Kidney epithelial cell (primary cell): ENCODE measurements around the gene SLC4A2. TPM values are rescaled to one million over a fixed set of nuclear protein-coding genes. Genes with fewer than 3 reads are reported as not detected.

ENCODE experiments used
- DNase-seq: peaks from one replicate; pipeline ENCODE4 v3.0.0-alpha.2; 2010; ENCODE audit warnings: low read depth
- H3K27me3 ChIP-seq: 2 replicates; pipeline ENCODE4 v1.6.0; 2011; ENCODE audit warnings: low read length; ENCODE audit not compliant: control insufficient read depth, insufficient read depth
- H3K36me3 ChIP-seq: 2 replicates; pipeline ENCODE4 v1.5.1; 2011; ENCODE audit warnings: low read length; ENCODE audit not compliant: control insufficient read depth, insufficient read depth
- H3K4me3 ChIP-seq: 2 replicates; pipeline ENCODE4 v1.5.1; 2011; ENCODE audit warnings: low read depth, mild to moderate bottlenecking, control low read depth, low read length
- CTCF ChIP-seq: IDR thresholded peaks from 2 replicates; pipeline ENCODE4 v1.5.1; 2011; ENCODE audit warnings: mild to moderate bottlenecking, moderate library complexity, low read length, control low read depth, inconsistent platforms; ENCODE audit not compliant: insufficient read depth, poor library complexity, severe bottlenecking
- total RNA-seq: library from RNA; depleted of rRNA; stranded (reverse); fragments of >200 nt; gene quantifications from 2 replicates; pipeline ENCODE4 v1.2.3, GENCODE V29; 2015

The SLC4A2 gene
- total RNA-seq, 1 donor from 2014 or later, result 166 TPM

- Histone ChIP-seq H3K27me3 (no peaks in the 10 kb centered on the region), H3K36me3 (peaks cover 1% of the 10 kb centered on the region), H3K4me3 (no peak overlapping the region)
- no peak for DNase-seq
- no peak for TF ChIP-seq CTCF
These were observed 31.6 kb downstream of the SLC4A2 start for GRCh38 chr7:151091003-151091402.

GRCh38 chr7:151091431-151091830, 32.0 kb downstream of the SLC4A2 start:
- TF ChIP-seq CTCF, result peak; percentile 64
- DNase-seq, result no peak
- H3K36me3 ChIP-seq, result peaks cover 1% of the 10 kb centered on the region
- no peaks in the 10 kb centered on the region for H3K27me3 ChIP-seq
- H3K4me3 ChIP-seq, result no peak overlapping the region

- DNase-seq, result no peak
- Histone ChIP-seq H3K4me3 (no peak overlapping the region), H3K36me3 (peaks cover 1% of the 10 kb centered on the region), H3K27me3 (no peaks in the 10 kb centered on the region)
- TF ChIP-seq CTCF, result no peak
These were observed 32.6 kb downstream of the SLC4A2 start for GRCh38 chr7:151091988-151092387.

GRCh38 chr7:151093748-151094147, 34.4 kb downstream of the SLC4A2 start:
- H3K4me3 ChIP-seq, result no peak overlapping the region
- no peaks in the 10 kb centered on the region for H3K36me3 ChIP-seq
- H3K27me3 ChIP-seq, result no peaks in the 10 kb centered on the region
- DNase-seq, result no peak
- TF ChIP-seq CTCF, result no peak

GRCh38 chr7:151094675-151095074, 35.3 kb downstream of the SLC4A2 start:
- no peak for TF ChIP-seq CTCF
- no peak for DNase-seq
- Histone ChIP-seq H3K4me3 (no peak overlapping the region), H3K36me3 (no peaks in the 10 kb centered on the region), H3K27me3 (no peaks in the 10 kb centered on the region)

GRCh38 chr7:151095123-151095797, 35.9 kb downstream of the SLC4A2 start:
- Histone ChIP-seq H3K27me3 (no peaks in the 10 kb centered on the region), H3K36me3 (no peaks in the 10 kb centered on the region), H3K4me3 (no peak overlapping the region)
- DNase-seq, result no peak
- TF ChIP-seq CTCF, result no peak
